ENCODE data around the gene PLAC8L1. TPM values are rescaled to one million over a fixed set of nuclear protein-coding genes. Genes with fewer than 3 reads are reported as not detected.
"Not testable (repeated sequence)": the region's sequence is repeated elsewhere in the genome, so short reads cannot be mapped to it uniquely, and the experiment has no call there.

The PLAC8L1 gene
- total RNA-seq, 1 experiment from 2014 or later, result 0.77 TPM

GRCh38 chr5:146126068-146126467, 20.7 kb upstream of the PLAC8L1 start:
- H3K36me3 Mint-ChIP-seq, result peaks cover 89% of the 10 kb centered on the region
- no peak for DNase-seq (ENCODE audit: low spot score)
- no peak for TF ChIP-seq NR1H2 (CRISPR knock-in tag; IDR thresholded peaks at IDR 0.05)
- ATAC-seq, result no peak
- no peaks in the 10 kb centered on the region for H3K4me1 Mint-ChIP-seq
- ChIA-PET POLR2A (no interaction called here), CTCF (no interaction called here)
- H3K27ac Mint-ChIP-seq, result no peak overlapping the region
- H3K4me3 Mint-ChIP-seq, result no peak overlapping the region
- no peaks in the 10 kb centered on the region for H3K27me3 Mint-ChIP-seq (ENCODE audit: low read depth)
- H3K9me3 Mint-ChIP-seq, result no peaks in the 10 kb centered on the region

DNA sequence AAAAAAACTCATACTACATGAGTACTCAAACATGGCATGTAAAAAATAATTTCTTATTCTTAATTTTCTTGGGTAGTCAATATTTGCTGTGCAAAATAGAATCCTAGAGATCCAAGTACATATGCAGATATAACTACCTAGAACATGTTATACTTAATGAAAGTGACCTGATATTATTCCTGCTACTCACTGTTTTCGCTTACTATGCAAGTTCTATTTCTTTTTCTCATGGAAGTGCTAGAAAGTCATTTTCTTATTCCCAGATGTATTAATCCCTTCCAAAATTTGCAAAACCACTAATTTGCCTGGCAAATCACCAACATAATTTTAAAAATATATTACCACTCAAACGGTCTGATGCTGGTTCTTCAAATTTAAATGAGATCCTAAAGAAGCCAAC, 19.2 kb upstream of the PLAC8L1 start:
- Mint-ChIP-seq H3K36me3 (peaks cover 92% of the 10 kb centered on the region), H3K27me3 (ENCODE audit: low read depth) (no peaks in the 10 kb centered on the region), H3K27ac (no peak overlapping the region), H3K9me3 (no peaks in the 10 kb centered on the region), H3K4me3 (no peak overlapping the region), H3K4me1 (no peaks in the 10 kb centered on the region)
- ATAC-seq (no peak), DNase-seq (ENCODE audit: low spot score) (no peak)
- TF ChIP-seq RORB (CRISPR knock-in tag; IDR thresholded peaks at IDR 0.05), result no peak
- TF ChIP-seq JUN (CRISPR knock-in tag; IDR thresholded peaks at IDR 0.05), result no peak
- no peak for TF ChIP-seq TP53 (CRISPR knock-in tag; IDR thresholded peaks at IDR 0.05)
- TF ChIP-seq ATF1 (CRISPR knock-in tag; IDR thresholded peaks at IDR 0.05), result no peak
- TF ChIP-seq ZSCAN18 (CRISPR knock-in tag; IDR thresholded peaks at IDR 0.05), result no peak
- TF ChIP-seq FOXP1 (CRISPR knock-in tag; IDR thresholded peaks at IDR 0.05; ENCODE audit: borderline replicate concordance), result no peak
- TF ChIP-seq ZNF425 (CRISPR knock-in tag; conservative IDR thresholded peaks at IDR 0.05), result no peak
- TF ChIP-seq, protein P1, sequence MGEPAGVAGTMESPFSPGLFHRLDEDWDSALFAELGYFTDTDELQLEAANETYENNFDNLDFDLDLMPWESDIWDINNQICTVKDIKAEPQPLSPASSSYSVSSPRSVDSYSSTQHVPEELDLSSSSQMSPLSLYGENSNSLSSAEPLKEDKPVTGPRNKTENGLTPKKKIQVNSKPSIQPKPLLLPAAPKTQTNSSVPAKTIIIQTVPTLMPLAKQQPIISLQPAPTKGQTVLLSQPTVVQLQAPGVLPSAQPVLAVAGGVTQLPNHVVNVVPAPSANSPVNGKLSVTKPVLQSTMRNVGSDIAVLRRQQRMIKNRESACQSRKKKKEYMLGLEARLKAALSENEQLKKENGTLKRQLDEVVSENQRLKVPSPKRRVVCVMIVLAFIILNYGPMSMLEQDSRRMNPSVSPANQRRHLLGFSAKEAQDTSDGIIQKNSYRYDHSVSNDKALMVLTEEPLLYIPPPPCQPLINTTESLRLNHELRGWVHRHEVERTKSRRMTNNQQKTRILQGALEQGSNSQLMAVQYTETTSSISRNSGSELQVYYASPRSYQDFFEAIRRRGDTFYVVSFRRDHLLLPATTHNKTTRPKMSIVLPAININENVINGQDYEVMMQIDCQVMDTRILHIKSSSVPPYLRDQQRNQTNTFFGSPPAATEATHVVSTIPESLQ (CRISPR knock-in tag; IDR thresholded peaks at IDR 0.05), result no peak
- no peak for TF ChIP-seq ZNF317 (CRISPR knock-in tag; IDR thresholded peaks at IDR 0.05; ENCODE audit: borderline replicate concordance, low read depth)
- no peak for TF ChIP-seq E2F4 (CRISPR knock-in tag; IDR thresholded peaks at IDR 0.05; ENCODE audit: borderline replicate concordance, low read depth)
- TF ChIP-seq, protein P2, sequence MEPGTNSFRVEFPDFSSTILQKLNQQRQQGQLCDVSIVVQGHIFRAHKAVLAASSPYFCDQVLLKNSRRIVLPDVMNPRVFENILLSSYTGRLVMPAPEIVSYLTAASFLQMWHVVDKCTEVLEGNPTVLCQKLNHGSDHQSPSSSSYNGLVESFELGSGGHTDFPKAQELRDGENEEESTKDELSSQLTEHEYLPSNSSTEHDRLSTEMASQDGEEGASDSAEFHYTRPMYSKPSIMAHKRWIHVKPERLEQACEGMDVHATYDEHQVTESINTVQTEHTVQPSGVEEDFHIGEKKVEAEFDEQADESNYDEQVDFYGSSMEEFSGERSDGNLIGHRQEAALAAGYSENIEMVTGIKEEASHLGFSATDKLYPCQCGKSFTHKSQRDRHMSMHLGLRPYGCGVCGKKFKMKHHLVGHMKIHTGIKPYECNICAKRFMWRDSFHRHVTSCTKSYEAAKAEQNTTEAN (CRISPR knock-in tag; IDR thresholded peaks at IDR 0.05), result no peak
- TF ChIP-seq JAZF1 (CRISPR knock-in tag; IDR thresholded peaks at IDR 0.05), result no peak
- ChIA-PET POLR2A (no interaction called here), CTCF (no interaction called here)

DNA sequence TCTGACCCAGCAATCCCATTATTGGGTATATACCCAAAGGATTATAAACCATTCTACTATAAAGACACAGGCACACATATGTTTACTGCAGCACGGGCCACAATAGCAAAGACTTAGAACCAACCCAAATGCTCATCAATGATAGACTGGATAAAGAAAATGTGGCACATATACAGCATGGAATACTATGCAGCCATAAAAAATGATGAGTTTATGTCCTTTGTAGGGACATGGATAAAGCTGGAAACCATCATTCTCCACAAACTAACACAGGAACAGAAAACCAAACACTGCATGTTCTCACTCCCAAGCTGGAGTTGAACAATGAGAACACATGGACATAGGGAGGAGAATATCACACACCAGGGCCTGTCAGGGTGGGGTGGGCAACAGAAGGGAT, 16.1 kb upstream of the PLAC8L1 start:
- H3K4me1 Mint-ChIP-seq; DNase-seq (ENCODE audit: low spot score); H3K4me3 Mint-ChIP-seq; H3K9me3 Mint-ChIP-seq; H3K27ac Mint-ChIP-seq; POLR2A ChIA-PET; ATAC-seq; H3K27me3 Mint-ChIP-seq (ENCODE audit: low read depth): not testable (repeated sequence)
- H3K36me3 Mint-ChIP-seq, result peaks cover 88% of the 10 kb centered on the region
- CTCF ChIA-PET, result interaction anchor here (1.4 kb wide), 1 partner anchor 9 kb away, joined by 4 read pairs; no protein-coding TSS in a partner anchor
